Medulla oblongata (tissue), 1 donor: ENCODE results near the gene NEURL2.

Experiments used
- DNase-seq: peaks from one replicate; pipeline ENCODE4 v3.0.0-alpha.2; 2015; ENCODE audit errors: extremely low spot score

The NEURL2 gene

DNA sequence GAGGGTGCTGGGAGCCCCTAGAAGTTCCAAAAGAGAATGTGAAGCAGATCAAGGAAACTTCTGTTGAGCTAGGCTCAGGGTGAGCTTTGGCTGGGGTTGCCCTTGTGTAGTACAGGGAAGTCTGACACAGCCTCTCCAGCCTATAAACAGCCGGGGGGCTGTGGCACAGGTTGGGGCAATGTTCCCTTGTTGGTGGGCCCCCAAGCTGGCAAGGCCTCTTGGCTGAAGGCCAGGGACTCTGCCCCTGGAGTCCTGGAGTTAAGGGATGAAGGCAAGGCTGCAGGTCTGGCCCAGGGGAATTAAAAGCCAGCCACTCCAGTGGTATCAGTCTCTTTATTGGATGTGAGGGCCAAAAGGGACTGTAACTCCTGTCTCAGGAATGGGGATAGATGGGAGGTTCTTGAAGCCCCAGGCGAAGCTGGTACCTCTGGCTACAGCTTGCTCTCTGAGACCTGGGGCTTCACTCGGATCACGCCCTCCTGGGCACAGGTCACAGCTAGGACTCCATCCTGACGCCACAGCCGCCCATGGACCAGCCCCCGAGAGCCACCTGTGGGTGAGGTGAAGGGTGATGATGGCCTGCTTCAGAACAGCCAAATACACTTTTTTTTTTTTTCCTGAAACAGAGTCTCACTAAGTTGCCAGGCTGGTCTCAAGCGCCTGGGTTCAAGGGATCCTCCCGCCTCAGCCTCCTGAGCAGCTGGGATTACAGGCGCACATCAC, 49.4 kb downstream of the NEURL2 start:
- DNase-seq: no peak

GRCh38 chr20:45840700-45841198, 50.3 kb downstream of the NEURL2 start:
- no peak for DNase-seq
